AG04450 (cell line): ENCODE measurements around the gene ZNF184. TPM values are rescaled to one million over a fixed set of nuclear protein-coding genes. Genes with fewer than 3 reads are reported as not detected.
A peak's percentile ranks its signal among the peaks of the same experiment; 100 is the strongest.

ENCODE experiments used
- CTCF ChIA-PET: fragments of 300-600, 350-600 bp; formaldehyde crosslinking; extraction: SDS; loops from one replicate; lab custom pipeline; 2022; ENCODE audit warnings: antibody characterized with exemption, inconsistent platforms; lab: Charles Lee
- POLR2A ChIA-PET: fragments of 350-600 bp; formaldehyde crosslinking; extraction: SDS; loops from one replicate; lab custom pipeline; 2021; ENCODE audit warnings: antibody characterized with exemption, inconsistent platforms; lab: Yijun Ruan, JAX
- DNase-seq: peaks from one replicate; pipeline ENCODE4 v3.0.0-alpha.2; 2011; ENCODE audit warnings: low read depth, low spot score
- H3K27ac ChIP-seq: one replicate; pipeline ENCODE4 v1.5.1; 2012; ENCODE audit warnings: low read depth, low read length, control low read depth
- H3K27me3 ChIP-seq: one replicate; pipeline ENCODE4 v1.6.0; 2012; ENCODE audit warnings: low read length; ENCODE audit not compliant: control insufficient read depth, insufficient read depth
- H3K4me3 ChIP-seq: 2 replicates; pipeline ENCODE4 v1.5.1; 2011; ENCODE audit warnings: mild to moderate bottlenecking, low read depth, low read length, control low read depth
- H3K9me3 ChIP-seq: 2 replicates; pipeline ENCODE4 v1.5.1; 2012; ENCODE audit warnings: low read length; ENCODE audit not compliant: control insufficient read depth, insufficient read depth
- CTCF ChIP-seq: IDR thresholded peaks from 2 replicates; pipeline ENCODE4 v1.5.1; 2011; ENCODE audit warnings: low read depth, low read length, control low read depth, inconsistent platforms
- polyA plus RNA-seq: library from polyadenylated mRNA; depleted of rRNA; stranded (reverse); fragments of >200 nt; gene quantifications from 2 replicates; pipeline ENCODE4 v1.2.3, GENCODE V29; 2011

ZNF184 gene
- polyA plus RNA-seq, 1 experiment = 9.9 TPM

GRCh38 chr6:27495386-27496135 lies 22.7 kb upstream of the ZNF184 start:
- ChIA-PET CTCF (interaction anchor here (1.0 to 2.9 kb wide), 2 partner anchors 257 to 400 kb away, joined by 3 to 13 read pairs; no protein-coding TSS in a partner anchor), POLR2A (interaction anchor here (0.6 to 1.0 kb wide), 2 partner anchors 16 to 23 kb away, joined by 3 read pairs; partner anchors contain the start of gene ZNF184)
- Histone ChIP-seq H3K27me3 (no peaks in the 10 kb centered on the region), H3K27ac (peak overlapping the region; percentile 72), H3K4me3 (peak overlapping the region; percentile 79), H3K9me3 (no peaks in the 10 kb centered on the region)
- TF ChIP-seq CTCF = peak; percentile 9; the same call in 1 of the 2 replicates
- DNase-seq = no peak

- Histone ChIP-seq H3K27ac (peak overlapping the region; percentile 72), H3K9me3 (no peaks in the 10 kb centered on the region), H3K4me3 (peak overlapping the region; percentile 79), H3K27me3 (no peaks in the 10 kb centered on the region)
- no peak for DNase-seq
- ChIA-PET CTCF (interaction anchor here (1.0 to 2.9 kb wide), 2 partner anchors 257 to 401 kb away, joined by 3 to 13 read pairs; no protein-coding TSS in a partner anchor), POLR2A (interaction anchor here (0.6 kb wide), 1 partner anchor 16 kb away, joined by 3 read pairs; no protein-coding TSS in a partner anchor)
- no peak for TF ChIP-seq CTCF
These were observed 22.1 kb upstream of the ZNF184 start for GRCh38 chr6:27494987-27495385.

DNA sequence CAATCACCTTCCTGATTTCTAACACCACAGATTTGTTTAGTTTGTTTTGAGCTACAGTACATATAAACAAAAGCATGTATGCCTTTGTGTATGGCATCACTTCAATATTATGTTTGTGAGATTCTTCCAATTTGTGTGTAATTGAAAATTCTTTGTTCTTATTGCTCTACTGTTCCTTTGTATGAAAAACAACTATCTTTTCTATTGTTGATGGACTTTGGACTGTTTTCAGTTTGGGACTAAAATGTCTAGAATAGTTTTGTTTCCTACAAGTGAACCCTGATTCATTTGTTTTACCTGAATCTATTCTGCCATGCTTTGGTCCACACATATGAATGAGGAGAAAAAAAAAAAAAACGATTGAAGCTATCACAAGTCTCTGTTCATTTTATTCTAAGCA lies 21.2 kb upstream of the ZNF184 start:
- no peak for DNase-seq
- no peak for TF ChIP-seq CTCF
- ChIA-PET CTCF (interaction anchor here (0.6 to 2.9 kb wide), 4 partner anchors 13 to 1501 kb away, joined by 3 to 13 read pairs (median 4); no protein-coding TSS in a partner anchor), POLR2A (interaction anchor here (0.5 kb wide), 1 partner anchor 29 kb away, joined by 3 read pairs; no protein-coding TSS in a partner anchor)
- no peak overlapping the region for H3K27ac ChIP-seq
- no peaks in the 10 kb centered on the region for H3K9me3 ChIP-seq
- H3K27me3 ChIP-seq = no peaks in the 10 kb centered on the region
- no peak overlapping the region for H3K4me3 ChIP-seq

GRCh38 chr6:27492631-27493190 lies 19.8 kb upstream of the ZNF184 start:
- Histone ChIP-seq H3K27ac (no peak overlapping the region), H3K27me3 (no peaks in the 10 kb centered on the region), H3K4me3 (no peak overlapping the region), H3K9me3 (no peaks in the 10 kb centered on the region)
- POLR2A ChIA-PET = no interaction called here
- DNase-seq = no peak
- CTCF ChIA-PET = no interaction called here
- TF ChIP-seq CTCF = no peak
